GM23338 (cell line): ENCODE data around the gene JAZF1.

Source experiments
- CTCF ChIP-seq, 2 experiments: fragments of 200-600 bp in 1 of 2; sonication (generic) in 1 of 2; conservative IDR thresholded peaks; 2 replicates each; pipeline versions ENCODE4 v1.5.1 to v1.6.1; 2016 to 2017; ENCODE audit warnings: antibody characterized with exemption in 2 of 2, low read depth in 2 of 2, mild to moderate bottlenecking in 2 of 2, moderate library complexity in 1 of 2
- EZH2 ChIP-seq: fragments of 200-600 bp; sonication (generic); IDR thresholded peaks from one replicate; pipeline ENCODE4 v1.8.0; 2017; ENCODE audit warnings: antibody characterized with exemption, mild to moderate bottlenecking, low read depth; ENCODE audit not compliant: unreplicated experiment
- EZH2phosphoT487 ChIP-seq: fragments of 200-600 bp; sonication (generic); IDR thresholded peaks from one replicate; pipeline ENCODE4 v1.8.1; 2018; ENCODE audit warnings: antibody characterized with exemption; ENCODE audit not compliant: unreplicated experiment
- POLR2AphosphoS5 ChIP-seq: IDR thresholded peaks from 2 replicates; pipeline ENCODE4 v1.6.1; 2016; ENCODE audit warnings: antibody characterized with exemption, low read depth
- TF ChIP-seq, protein P1 (sequence below): IDR thresholded peaks from 2 replicates; pipeline ENCODE4 v1.6.1; 2016; ENCODE audit warnings: antibody characterized with exemption

- no peak for TF ChIP-seq CTCF (conservative IDR thresholded peaks at IDR 0.05; ENCODE audit: low read depth in 2 of 2)
- no peak for TF ChIP-seq EZH2phosphoT487
- TF ChIP-seq POLR2AphosphoS5, result no peak
- TF ChIP-seq, protein P1, sequence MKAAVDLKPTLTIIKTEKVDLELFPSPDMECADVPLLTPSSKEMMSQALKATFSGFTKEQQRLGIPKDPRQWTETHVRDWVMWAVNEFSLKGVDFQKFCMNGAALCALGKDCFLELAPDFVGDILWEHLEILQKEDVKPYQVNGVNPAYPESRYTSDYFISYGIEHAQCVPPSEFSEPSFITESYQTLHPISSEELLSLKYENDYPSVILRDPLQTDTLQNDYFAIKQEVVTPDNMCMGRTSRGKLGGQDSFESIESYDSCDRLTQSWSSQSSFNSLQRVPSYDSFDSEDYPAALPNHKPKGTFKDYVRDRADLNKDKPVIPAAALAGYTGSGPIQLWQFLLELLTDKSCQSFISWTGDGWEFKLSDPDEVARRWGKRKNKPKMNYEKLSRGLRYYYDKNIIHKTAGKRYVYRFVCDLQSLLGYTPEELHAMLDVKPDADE, result no peak
- TF ChIP-seq EZH2, result no peak
Measured at GRCh38 chr7:28115261-28115660, 65.3 kb downstream of the JAZF1 start.
